ENCODE measurements around the gene ZNF558. TPM values are rescaled to one million over a fixed set of nuclear protein-coding genes. Genes with fewer than 3 reads are reported as not detected.

Gene ZNF558
- total RNA-seq, 4 donors from 2014 or later: 24.6 to 35.9 (median 29.8) TPM

- no peak for TF ChIP-seq CTCF (IDR thresholded peaks at IDR 0.05; ENCODE audit: low read depth)
Measured at GRCh38 chr19:8850488-8850887, 18.4 kb upstream of the ZNF558 start.

GRCh38 chr19:8849232-8849631, 17.1 kb upstream of the ZNF558 start:
- TF ChIP-seq CTCF (IDR thresholded peaks at IDR 0.05; ENCODE audit: low read depth): no peak

GRCh38 chr19:8846819-8847218, 14.7 kb upstream of the ZNF558 start:
- TF ChIP-seq CTCF (IDR thresholded peaks at IDR 0.05; ENCODE audit: low read depth): no peak

GRCh38 chr19:8840708-8841107, 8.6 kb upstream of the ZNF558 start:
- no peak for TF ChIP-seq CTCF (IDR thresholded peaks at IDR 0.05; ENCODE audit: low read depth)

- TF ChIP-seq CTCF (IDR thresholded peaks at IDR 0.05; ENCODE audit: low read depth): no peak
Measured at GRCh38 chr19:8835877-8836276, 3.8 kb upstream of the ZNF558 start.

- no peak for TF ChIP-seq CTCF (IDR thresholded peaks at IDR 0.05; ENCODE audit: low read depth)
Measured at GRCh38 chr19:8835446-8835845, 3.3 kb upstream of the ZNF558 start.

- TF ChIP-seq CTCF (IDR thresholded peaks at IDR 0.05; ENCODE audit: low read depth): no peak
Measured at GRCh38 chr19:8831832-8832131, 322 bp downstream of the ZNF558 start.

GRCh38 chr19:8831373-8831772, 731 bp downstream of the ZNF558 start:
- TF ChIP-seq CTCF (IDR thresholded peaks at IDR 0.05; ENCODE audit: low read depth): no peak
